B cell (primary cell): ENCODE data around the gene KIF23.

Source experiments
- EZH2 ChIP-seq: IDR thresholded peaks from 2 replicates; pipeline ENCODE4 v1.6.1; 2012; ENCODE audit warnings: borderline replicate concordance, low read depth, mild to moderate bottlenecking, moderate library complexity, low read length; ENCODE audit not compliant: insufficient read depth, poor library complexity, severe bottlenecking
- TF ChIP-seq, protein P1 (sequence below): fragments of 200-600 bp; IDR thresholded peaks from one replicate; pipeline ENCODE4 v1.8.0; 2022; ENCODE audit warnings: antibody characterized with exemption, mild to moderate bottlenecking

GRCh38 chr15:69439623-69440022, 25.5 kb downstream of the KIF23 start:
- TF ChIP-seq, protein P1, sequence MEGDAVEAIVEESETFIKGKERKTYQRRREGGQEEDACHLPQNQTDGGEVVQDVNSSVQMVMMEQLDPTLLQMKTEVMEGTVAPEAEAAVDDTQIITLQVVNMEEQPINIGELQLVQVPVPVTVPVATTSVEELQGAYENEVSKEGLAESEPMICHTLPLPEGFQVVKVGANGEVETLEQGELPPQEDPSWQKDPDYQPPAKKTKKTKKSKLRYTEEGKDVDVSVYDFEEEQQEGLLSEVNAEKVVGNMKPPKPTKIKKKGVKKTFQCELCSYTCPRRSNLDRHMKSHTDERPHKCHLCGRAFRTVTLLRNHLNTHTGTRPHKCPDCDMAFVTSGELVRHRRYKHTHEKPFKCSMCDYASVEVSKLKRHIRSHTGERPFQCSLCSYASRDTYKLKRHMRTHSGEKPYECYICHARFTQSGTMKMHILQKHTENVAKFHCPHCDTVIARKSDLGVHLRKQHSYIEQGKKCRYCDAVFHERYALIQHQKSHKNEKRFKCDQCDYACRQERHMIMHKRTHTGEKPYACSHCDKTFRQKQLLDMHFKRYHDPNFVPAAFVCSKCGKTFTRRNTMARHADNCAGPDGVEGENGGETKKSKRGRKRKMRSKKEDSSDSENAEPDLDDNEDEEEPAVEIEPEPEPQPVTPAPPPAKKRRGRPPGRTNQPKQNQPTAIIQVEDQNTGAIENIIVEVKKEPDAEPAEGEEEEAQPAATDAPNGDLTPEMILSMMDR = no peak
- no peak for TF ChIP-seq EZH2
